Activated naive CD4-positive, alpha-beta T cell (primary cell): ENCODE results near the gene IMPDH2.

Source experiments
- DNase-seq, 4 experiments: peaks; one replicate each; lab custom pipeline; 2025; lab: John Stamatoyannopoulos, UW

IMPDH2 gene

GRCh38 chr3:48980295-48980694 lies 48.9 kb downstream of the IMPDH2 start:
- no peak for DNase-seq

- no peak for DNase-seq
Observed at GRCh38 chr3:48979451-48979850, 49.7 kb downstream of the IMPDH2 start.
